H9 (cell line): ENCODE measurements around the gene MAP2K3. TPM values are rescaled to one million over a fixed set of nuclear protein-coding genes. Genes with fewer than 3 reads are reported as not detected.

Experiments
- DNase-seq: peaks from one replicate; pipeline ENCODE4 v3.0.0-alpha.2; 2017
- H2AFZ ChIP-seq: one replicate; pipeline ENCODE4 v1.6.1; 2013; ENCODE audit warnings: mild to moderate bottlenecking, low read length, control low read depth, moderate library complexity
- H2AK5ac ChIP-seq: 2 replicates; pipeline ENCODE4 v1.6.1; 2013; ENCODE audit warnings: low read length, control low read depth, mixed read lengths; ENCODE audit not compliant: insufficient read length
- H2BK120ac ChIP-seq: one replicate; pipeline ENCODE4 v1.6.1; 2013; ENCODE audit warnings: low read depth, mild to moderate bottlenecking, low read length, control low read depth, inconsistent platforms; ENCODE audit not compliant: poor library complexity, severe bottlenecking
- H2BK12ac ChIP-seq: 2 replicates; pipeline ENCODE4 v1.6.1; 2013; ENCODE audit warnings: low read length, control low read depth, mixed read lengths, low read depth; ENCODE audit not compliant: insufficient read length
- H2BK15ac ChIP-seq: 2 replicates; pipeline ENCODE4 v1.6.1; 2013; ENCODE audit warnings: low read depth, low read length, control low read depth
- H2BK20ac ChIP-seq: one replicate; pipeline ENCODE4 v1.6.1; 2013; ENCODE audit warnings: low read depth, mild to moderate bottlenecking, low read length, control low read depth, inconsistent platforms; ENCODE audit not compliant: poor library complexity, severe bottlenecking
- H2BK5ac ChIP-seq: 2 replicates; pipeline ENCODE4 v1.6.1; 2013; ENCODE audit warnings: low read length, control low read depth, mixed read lengths; ENCODE audit not compliant: insufficient read length
- H3K14ac ChIP-seq: 2 replicates; pipeline ENCODE4 v1.6.1; 2013; ENCODE audit warnings: low read length, control low read depth; ENCODE audit not compliant: insufficient read depth
- H3K18ac ChIP-seq: 2 replicates; pipeline ENCODE4 v1.6.1; 2013; ENCODE audit warnings: low read depth, mild to moderate bottlenecking, mixed read lengths, low read length, control low read depth; ENCODE audit not compliant: insufficient read length
- H3K23ac ChIP-seq: 2 replicates; pipeline ENCODE4 v1.6.1; 2013; ENCODE audit warnings: low read length, control low read depth, mixed read lengths, low read depth; ENCODE audit not compliant: insufficient read length
- H3K23me2 ChIP-seq: 2 replicates; pipeline ENCODE4 v1.6.1; 2013; ENCODE audit warnings: low read depth, mild to moderate bottlenecking, mixed read lengths, low read length, control low read depth; ENCODE audit not compliant: insufficient read length, poor library complexity, severe bottlenecking
- H3K27ac ChIP-seq: 2 replicates; pipeline ENCODE4 v1.5.1; 2013; ENCODE audit warnings: low read length, control low read depth, mixed read lengths, low read depth; ENCODE audit not compliant: insufficient read length
- H3K27me3 ChIP-seq: 2 replicates; pipeline ENCODE4 v1.6.1; 2013; ENCODE audit warnings: low read length, control low read depth, inconsistent platforms; ENCODE audit not compliant: insufficient read depth
- H3K4ac ChIP-seq: 2 replicates; pipeline ENCODE4 v1.6.1; 2013; ENCODE audit warnings: low read depth, mild to moderate bottlenecking, control low read depth, inconsistent platforms, low read length, moderate library complexity
- H3K4me1 ChIP-seq: 2 replicates; pipeline ENCODE4 v1.6.1; 2013; ENCODE audit warnings: low read length, control low read depth, inconsistent platforms; ENCODE audit not compliant: insufficient read depth
- H3K4me2 ChIP-seq: 2 replicates; pipeline ENCODE4 v1.6.1; 2013; ENCODE audit warnings: low read length, control low read depth, mixed read lengths; ENCODE audit not compliant: insufficient read length, insufficient read depth
- H3K56ac ChIP-seq: 2 replicates; pipeline ENCODE4 v1.6.1; 2013; ENCODE audit warnings: low read depth, mild to moderate bottlenecking, mixed read lengths, low read length, control low read depth; ENCODE audit not compliant: insufficient read length
- H3K79me1 ChIP-seq: 2 replicates; pipeline ENCODE4 v1.6.1; 2013; ENCODE audit warnings: low read depth, mild to moderate bottlenecking, moderate library complexity, low read length, control low read depth, inconsistent platforms; ENCODE audit not compliant: insufficient read depth, poor library complexity, severe bottlenecking
- H3K79me2 ChIP-seq: 2 replicates; pipeline ENCODE4 v1.6.1; 2013; ENCODE audit warnings: low read length, control low read depth, inconsistent platforms; ENCODE audit not compliant: insufficient read depth
- H3K9ac ChIP-seq: 2 replicates; pipeline ENCODE4 v1.6.1; 2013; ENCODE audit warnings: low read length, control low read depth, mixed read lengths; ENCODE audit not compliant: insufficient read length; ENCODE audit errors: extremely low read depth
- H3K9me3 ChIP-seq: one replicate; pipeline ENCODE4 v1.6.1; 2013; ENCODE audit warnings: low read depth, low read length, inconsistent platforms; ENCODE audit not compliant: control insufficient read depth
- H3T11ph ChIP-seq: one replicate; pipeline ENCODE4 v1.6.1; 2013; ENCODE audit warnings: mild to moderate bottlenecking, low read length, control low read depth, inconsistent platforms
- H4K20me1 ChIP-seq: one replicate; pipeline ENCODE4 v1.6.1; 2013; ENCODE audit not compliant: control insufficient read depth, insufficient read length, insufficient read depth
- H4K5ac ChIP-seq: 2 replicates; pipeline ENCODE4 v1.6.1; 2013; ENCODE audit warnings: low read depth, mild to moderate bottlenecking, mixed read lengths, low read length, control low read depth; ENCODE audit not compliant: insufficient read length
- H4K8ac ChIP-seq: replicated peaks from 2 replicates; pipeline ENCODE4 v1.6.1; 2013; ENCODE audit warnings: low read length, control low read depth, mixed read lengths, low read depth; ENCODE audit not compliant: insufficient read length
- H4K91ac ChIP-seq: 2 replicates; pipeline ENCODE4 v1.6.1; 2013; ENCODE audit warnings: low read depth, mild to moderate bottlenecking, moderate library complexity, mixed read lengths, low read length, control low read depth; ENCODE audit not compliant: insufficient read length
- H3K27ac Mint-ChIP-seq, 3 experiments: 2 replicates in 2 of 3; 3 replicates in 1 of 3; pipeline ENCODE4 v1.8.0; 2020 to 2021; ENCODE audit warnings: mixed read lengths in 3 of 3, mild to moderate bottlenecking in 1 of 3, moderate library complexity in 1 of 3
- H3K27me3 Mint-ChIP-seq: 2 replicates; pipeline ENCODE4 v1.8.0; 2021; ENCODE audit warnings: low read depth, mild to moderate bottlenecking, moderate library complexity, mixed read lengths
- H3K36me3 Mint-ChIP-seq, 3 experiments: 2 replicates in 2 of 3; 3 replicates in 1 of 3; pipeline ENCODE4 v1.8.0; 2020 to 2021; ENCODE audit warnings: low read depth in 3 of 3, mixed read lengths in 3 of 3; ENCODE audit not compliant: insufficient read depth in 1 of 3
- H3K4me1 Mint-ChIP-seq, 2 experiments: 2 replicates each; pipeline ENCODE4 v1.8.0; 2020; ENCODE audit warnings: mixed read lengths in 2 of 2
- H3K4me3 Mint-ChIP-seq, 2 experiments: 2 replicates in 1 of 2; 3 replicates in 1 of 2; pipeline ENCODE4 v1.8.0; 2020 to 2021; ENCODE audit warnings: mild to moderate bottlenecking in 2 of 2, mixed read lengths in 2 of 2, moderate library complexity in 1 of 2
- H3K9me3 Mint-ChIP-seq, 2 experiments: 2 replicates in 1 of 2; 3 replicates in 1 of 2; pipeline ENCODE4 v1.8.0; 2020; ENCODE audit warnings: mild to moderate bottlenecking in 2 of 2, mixed read lengths in 2 of 2, moderate library complexity in 1 of 2
- WGBS: extraction: QIAGEN DNeasy Blood & Tissue Kit; methylation state at CpG from one replicate; pipeline ENCODE4 v1.1.7; 2013; ENCODE audit warnings: missing lambda C conversion rate, low lambda C conversion rate, mixed read lengths; ENCODE audit not compliant: insufficient read length; ENCODE audit errors: extremely low coverage; 5-methylcytosine and 5-hydroxymethylcytosine counted together
- total RNA-seq: library from RNA; stranded (reverse); gene quantifications from 2 replicates; pipeline ENCODE4 v1.2.1, GENCODE V29; 2021
- TF ChIP-seq, protein P1 (sequence below): fragments of 200-600 bp; sonication (generic); conservative IDR thresholded peaks from 3 replicates; pipeline ENCODE4 v1.8.0; 2021; ENCODE audit warnings: antibody characterized with exemption, mild to moderate bottlenecking

Gene MAP2K3
- total RNA-seq, 1 experiment from 2014 or later, result 26.1 TPM

DNA sequence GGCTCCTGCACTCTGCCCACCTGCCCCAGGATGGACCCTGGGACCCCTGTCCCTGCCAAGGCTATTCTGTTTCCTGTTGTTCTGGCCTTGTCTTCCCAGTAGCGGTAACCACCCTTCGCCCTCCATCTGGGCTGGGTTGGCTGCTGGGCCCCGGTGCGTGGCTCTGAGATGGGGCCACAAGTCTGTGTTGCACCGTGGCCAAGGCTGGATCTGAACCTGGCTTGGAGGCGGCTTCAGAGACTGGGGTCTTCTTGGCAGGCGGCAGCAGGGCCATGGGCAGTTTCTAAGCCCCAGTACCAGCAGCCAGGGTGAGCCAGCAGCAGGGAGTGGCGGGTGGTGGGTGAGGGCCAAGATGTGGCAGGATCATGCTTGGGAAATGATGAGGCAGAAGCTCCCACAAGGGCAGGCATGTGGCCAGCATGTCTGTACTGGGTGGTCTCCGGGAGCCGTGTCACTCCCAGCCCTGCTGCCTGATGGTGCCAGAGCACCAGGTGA, 12.6 kb downstream of the MAP2K3 start:
- H4K5ac ChIP-seq, result no peak overlapping the region
- no peak overlapping the region for H3K23ac ChIP-seq
- no peak overlapping the region for H4K91ac ChIP-seq
- H2BK20ac ChIP-seq, result no peak overlapping the region
- no peak overlapping the region for H2AFZ ChIP-seq
- no peak overlapping the region; the same call in 1 of the 2 replicates for H2BK15ac ChIP-seq
- Mint-ChIP-seq H3K36me3 (peaks cover 14 to 42% (median 18%) of the 10 kb centered on the region in 3 experiments), H3K9me3 (peaks cover 74 to 92% of the 10 kb centered on the region in 2 experiments), H3K27me3 (peaks cover 4% of the 10 kb centered on the region), H3K27ac (no peak overlapping the region), H3K4me1 (no peaks in the 10 kb centered on the region), H3K4me3 (no peak overlapping the region)
- H3K9me3 ChIP-seq, result peaks cover 46% of the 10 kb centered on the region
- H3K4ac ChIP-seq, result no peak overlapping the region; the same call in 1 of the 2 replicates
- H3K4me1 ChIP-seq, result no peaks in the 10 kb centered on the region
- H3K79me1 ChIP-seq, result no peaks in the 10 kb centered on the region
- no peak overlapping the region for H2BK5ac ChIP-seq
- peak overlapping the region; percentile 15 for H3K18ac ChIP-seq
- H3K79me2 ChIP-seq, result 0 out of 2 replicates have a peak, but pooled peaks cover 2% of the 10 kb centered on the region
- no peak overlapping the region for H3K4me2 ChIP-seq
- H4K20me1 ChIP-seq, result peaks cover 2% of the 10 kb centered on the region
- no peak overlapping the region for H3K56ac ChIP-seq
- no peak overlapping the region; the same call in 1 of the 2 replicates for H3K14ac ChIP-seq
- TF ChIP-seq, protein P1, sequence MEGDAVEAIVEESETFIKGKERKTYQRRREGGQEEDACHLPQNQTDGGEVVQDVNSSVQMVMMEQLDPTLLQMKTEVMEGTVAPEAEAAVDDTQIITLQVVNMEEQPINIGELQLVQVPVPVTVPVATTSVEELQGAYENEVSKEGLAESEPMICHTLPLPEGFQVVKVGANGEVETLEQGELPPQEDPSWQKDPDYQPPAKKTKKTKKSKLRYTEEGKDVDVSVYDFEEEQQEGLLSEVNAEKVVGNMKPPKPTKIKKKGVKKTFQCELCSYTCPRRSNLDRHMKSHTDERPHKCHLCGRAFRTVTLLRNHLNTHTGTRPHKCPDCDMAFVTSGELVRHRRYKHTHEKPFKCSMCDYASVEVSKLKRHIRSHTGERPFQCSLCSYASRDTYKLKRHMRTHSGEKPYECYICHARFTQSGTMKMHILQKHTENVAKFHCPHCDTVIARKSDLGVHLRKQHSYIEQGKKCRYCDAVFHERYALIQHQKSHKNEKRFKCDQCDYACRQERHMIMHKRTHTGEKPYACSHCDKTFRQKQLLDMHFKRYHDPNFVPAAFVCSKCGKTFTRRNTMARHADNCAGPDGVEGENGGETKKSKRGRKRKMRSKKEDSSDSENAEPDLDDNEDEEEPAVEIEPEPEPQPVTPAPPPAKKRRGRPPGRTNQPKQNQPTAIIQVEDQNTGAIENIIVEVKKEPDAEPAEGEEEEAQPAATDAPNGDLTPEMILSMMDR, result no peak
- no peaks in the 10 kb centered on the region for H3K23me2 ChIP-seq
- H3K9ac ChIP-seq, result no peak overlapping the region
- H3K27ac ChIP-seq, result no peak overlapping the region
- H3K27me3 ChIP-seq, result no peaks in the 10 kb centered on the region
- no peak overlapping the region for H2BK12ac ChIP-seq
- no peak overlapping the region for H2AK5ac ChIP-seq
- H2BK120ac ChIP-seq, result no peak overlapping the region
- no peak overlapping the region for H3T11ph ChIP-seq
- WGBS, result no CpG with 5 or more reads among the region's 10 CpGs
- H4K8ac ChIP-seq, result no peak overlapping the region
- DNase-seq, result no peak
